A549 (cell line): Measurements from ENCODE around the gene ELP5. TPM values are rescaled to one million over a fixed set of nuclear protein-coding genes. Genes with fewer than 3 reads are reported as not detected.

Source experiments
- ATAC-seq, 2 experiments: fragments of 200-7000 bp in 1 of 2; fragments of >200 bp in 1 of 2; cut with Nextera tagmentation in 1 of 2; cut with Tn5 transposase in 1 of 2; 3 replicates each; pipeline versions ENCODE4 v1.8.0 to v1.9.1; 2018 to 2020; ENCODE audit warnings: mild to moderate bottlenecking in 1 of 2, moderate library complexity in 1 of 2
- CTCF ChIA-PET: fragments of 300-600 bp; sonication (Branson Sonifier 250); formaldehyde crosslinking; extraction: SDS; loops from one replicate; lab custom pipeline; 2021; ENCODE audit warnings: antibody characterized with exemption, inconsistent platforms; lab: Yijun Ruan, JAX
- POLR2A ChIA-PET: fragments of 350-600 bp; formaldehyde crosslinking; extraction: SDS; loops from one replicate; lab custom pipeline; 2021; ENCODE audit warnings: antibody characterized with exemption, inconsistent platforms; lab: Yijun Ruan, JAX
- DNase-seq, 2 experiments: peaks; one replicate each; pipeline versions ENCODE4 v3.0.0 to v3.0.0-alpha.2; 2011 to 2016; ENCODE audit warnings: low read depth in 1 of 2, low spot score in 1 of 2
- FAIRE-seq: peaks from 2 replicates; lab custom pipeline; 2011; peaks lifted over from hg19 to GRCh38; lab: Jason Lieb, UNC
- H3K27ac ChIP-seq, 2 experiments: fragments of >200 bp; sonication (Bioruptor Twin); formaldehyde crosslinking; 3 replicates each; pipeline ENCODE4 v1.5.1; 2016 to 2017
- H3K4me1 ChIP-seq: fragments of >200 bp; sonication (Bioruptor Twin); formaldehyde crosslinking; 3 replicates; pipeline ENCODE4 v1.6.1; 2016
- H3K4me2 ChIP-seq: fragments of >200 bp; sonication (Bioruptor Twin); formaldehyde crosslinking; 3 replicates; pipeline ENCODE4 v1.6.1; 2016
- H3K4me3 ChIP-seq: fragments of >200 bp; sonication (Bioruptor Twin); formaldehyde crosslinking; 3 replicates; pipeline ENCODE4 v1.5.1; 2016
- H3K9me3 ChIP-seq: fragments of >200 bp; sonication (Bioruptor Twin); formaldehyde crosslinking; 3 replicates; pipeline ENCODE4 v1.6.1; 2016
- ATOH8 ChIP-seq: fragments of 250-450 bp; sonication (Bioruptor Pico); IDR thresholded peaks from 2 replicates; pipeline ENCODE4 v1.5.0; 2020; ENCODE audit warnings: low read depth, mild to moderate bottlenecking, moderate library complexity
- BCL3 ChIP-seq: fragments of >200 bp; sonication (Bioruptor Twin); formaldehyde crosslinking; IDR thresholded peaks from 3 replicates; pipeline ENCODE4 v1.6.1; 2016
- CBX2 ChIP-seq: fragments of 200-600 bp; sonication (generic); IDR thresholded peaks from 2 replicates; pipeline ENCODE4 v1.6.1; 2016; ENCODE audit warnings: low read depth, mild to moderate bottlenecking, borderline replicate concordance
- CEBPB ChIP-seq, 2 experiments: fragments of >200 bp in 1 of 2; sonication (Bioruptor Twin) in 1 of 2; formaldehyde crosslinking in 1 of 2; IDR thresholded peaks; 2 replicates each; pipeline ENCODE4 v1.6.1; 2012 to 2016
- CTCF ChIP-seq: fragments of >200 bp; sonication (Bioruptor Twin); formaldehyde crosslinking; IDR thresholded peaks from 3 replicates; pipeline ENCODE4 v1.5.1; 2016
- E2F6 ChIP-seq: IDR thresholded peaks from 2 replicates; pipeline ENCODE4 v1.6.1; 2012; ENCODE audit warnings: low read depth, borderline replicate concordance
- EHF ChIP-seq: fragments of 250-450 bp; sonication (Bioruptor Pico); IDR thresholded peaks from 2 replicates; pipeline ENCODE4 v1.5.0; 2020; ENCODE audit warnings: mild to moderate bottlenecking
- EHMT2 ChIP-seq: fragments of 200-600 bp; sonication (generic); IDR thresholded peaks from 2 replicates; pipeline ENCODE4 v1.6.1; 2016; ENCODE audit warnings: antibody characterized with exemption, low read depth, mild to moderate bottlenecking, moderate library complexity
- ESRRA ChIP-seq: fragments of 150-350 bp; IDR thresholded peaks from 2 replicates; pipeline ENCODE4 v1.6.1; 2014; ENCODE audit warnings: mild to moderate bottlenecking, low read length, borderline replicate concordance
- FOSL2 ChIP-seq, 2 experiments: fragments of 450-650 bp in 1 of 2; fragments of >200 bp in 1 of 2; sonication (Bioruptor Twin) in 1 of 2; formaldehyde crosslinking; IDR thresholded peaks; 2 replicates each; pipeline versions ENCODE4 v1.5.0 to v1.6.1; 2016 to 2020; ENCODE audit warnings: mild to moderate bottlenecking in 1 of 2, moderate library complexity in 1 of 2
- HEYL ChIP-seq: fragments of 250-450 bp; sonication (Bioruptor Pico); IDR thresholded peaks from 2 replicates; pipeline ENCODE4 v1.8.0; 2021; ENCODE audit warnings: mild to moderate bottlenecking, moderate library complexity
- JUNB ChIP-seq: fragments of >200 bp; sonication (Bioruptor Twin); formaldehyde crosslinking; IDR thresholded peaks from 2 replicates; pipeline ENCODE4 v1.6.1; 2016
- MAFK ChIP-seq: fragments of 450-650 bp; IDR thresholded peaks from 2 replicates; pipeline ENCODE4 v1.6.1; 2014; ENCODE audit not compliant: partially characterized antibody
- MAX ChIP-seq: IDR thresholded peaks from 2 replicates; pipeline ENCODE4 v1.6.1; 2012
- MAZ ChIP-seq: fragments of 150-350 bp; IDR thresholded peaks from 2 replicates; pipeline ENCODE4 v1.6.1; 2014; ENCODE audit warnings: antibody characterized with exemption, low read depth, low read length, borderline replicate concordance
- NFE2L2 ChIP-seq: fragments of 150-350 bp; conservative IDR thresholded peaks from 2 replicates; pipeline ENCODE4 v1.6.1; 2014; ENCODE audit warnings: low read length
- NR3C1 ChIP-seq: fragments of >200 bp; sonication (Bioruptor Twin); formaldehyde crosslinking; IDR thresholded peaks from 3 replicates; pipeline ENCODE4 v1.6.1; 2017
- POLR2AphosphoS2 ChIP-seq: conservative IDR thresholded peaks from 2 replicates; pipeline ENCODE4 v1.6.1; 2012; ENCODE audit warnings: low read length, improper control_type of control experiment, inconsistent platforms
- REST ChIP-seq: fragments of 200-600 bp; sonication (generic); IDR thresholded peaks from 2 replicates; pipeline ENCODE4 v1.6.1; 2016; ENCODE audit warnings: antibody characterized with exemption, mild to moderate bottlenecking, moderate library complexity
- TFCP2L1 ChIP-seq: fragments of 250-450 bp; sonication (Bioruptor Pico); IDR thresholded peaks from 2 replicates; pipeline ENCODE4 v1.5.0; 2021; ENCODE audit warnings: mild to moderate bottlenecking
- ZC3H11A ChIP-seq: fragments of 450-650 bp; IDR thresholded peaks from 2 replicates; pipeline ENCODE4 v1.6.1; 2014; ENCODE audit warnings: antibody characterized with exemption, mild to moderate bottlenecking
- WGBS: methylation state at CpG from one replicate; pipeline ENCODE4 v1.1.6; 2017; ENCODE audit errors: missing lambda C conversion rate; 5-methylcytosine and 5-hydroxymethylcytosine counted together
- polyA plus RNA-seq, 4 experiments: library from polyadenylated mRNA; depleted of rRNA in 3 of 4; stranded (reverse); fragments of >200 nt; fragmentation: RNase III in 1 of 4; extraction: RNeasy Plus Mini Kit Qiagen cat#74134 plus additional on column Dnase treatment in 1 of 4; gene quantifications; 2 replicates in 3 of 4; 3 replicates in 1 of 4; pipeline ENCODE4 v1.2.3, GENCODE V29; 2011 to 2017
- TF ChIP-seq, protein P1 (sequence below): IDR thresholded peaks from 2 replicates; pipeline ENCODE4 v1.6.1; 2012
- TF ChIP-seq, protein P2 (sequence below): fragments of 450-650 bp; IDR thresholded peaks from 2 replicates; pipeline ENCODE4 v1.6.1; 2014; ENCODE audit warnings: antibody characterized with exemption

The ELP5 gene
- polyA plus RNA-seq, 2 of the 4 experiments (the other 2 are of a cell fraction), result 92.1 to 133 TPM

GRCh38 chr17:7215136-7215638, 36.8 kb upstream of the ELP5 start:
- peak; percentile 99 for FAIRE-seq

DNA sequence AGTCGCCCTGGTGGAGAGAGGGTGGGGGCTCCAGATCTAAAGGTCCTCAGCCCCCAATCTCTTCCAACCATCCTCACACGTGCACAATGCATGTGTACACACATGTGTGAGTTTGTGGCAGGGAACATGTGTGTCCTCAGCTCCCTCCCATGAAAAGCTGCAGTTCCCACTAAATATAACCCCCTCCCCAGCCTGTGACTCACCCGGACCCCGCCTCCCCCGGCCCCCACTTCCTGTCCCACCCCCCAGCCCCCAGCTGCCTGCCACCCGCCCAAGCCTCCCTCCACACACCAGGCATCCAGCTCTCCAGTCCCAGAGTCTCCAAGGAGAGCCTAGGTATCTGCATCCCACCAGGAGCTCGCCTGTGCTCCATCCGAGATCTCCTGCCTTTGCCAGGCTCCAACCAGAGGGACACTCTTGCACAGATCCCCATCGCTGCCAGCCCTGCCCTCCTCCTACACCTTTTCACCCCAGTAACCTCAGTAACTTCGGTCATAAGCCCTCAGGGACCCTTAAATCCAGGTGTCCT, 36.3 kb upstream of the ELP5 start:
- peak overlapping the region; percentile 96 for H3K4me2 ChIP-seq
- ATAC-seq (no peak), DNase-seq (peak in 1 of 2 experiments; percentile 41), FAIRE-seq (no peak)
- TF ChIP-seq HEYL (CRISPR knock-in tag) (no peak), BCL3 (no peak), TFCP2L1 (CRISPR knock-in tag) (no peak), FOSL2 (IDR thresholded peaks at IDR 0.05) (no peak), FOSL2 (CRISPR knock-in tag; IDR thresholded peaks at IDR 0.05) (no peak), CBX2 (no peak), NFE2L2 (no peak), EHF (CRISPR knock-in tag) (no peak), NR3C1 (no peak), ESRRA (no peak), REST (no peak), MAFK (no peak), ATOH8 (CRISPR knock-in tag) (no peak), POLR2AphosphoS2 (no peak), JUNB (no peak), ZC3H11A (no peak), EHMT2 (no peak), CTCF (no peak), E2F6 (no peak)
- TF ChIP-seq, protein P1, sequence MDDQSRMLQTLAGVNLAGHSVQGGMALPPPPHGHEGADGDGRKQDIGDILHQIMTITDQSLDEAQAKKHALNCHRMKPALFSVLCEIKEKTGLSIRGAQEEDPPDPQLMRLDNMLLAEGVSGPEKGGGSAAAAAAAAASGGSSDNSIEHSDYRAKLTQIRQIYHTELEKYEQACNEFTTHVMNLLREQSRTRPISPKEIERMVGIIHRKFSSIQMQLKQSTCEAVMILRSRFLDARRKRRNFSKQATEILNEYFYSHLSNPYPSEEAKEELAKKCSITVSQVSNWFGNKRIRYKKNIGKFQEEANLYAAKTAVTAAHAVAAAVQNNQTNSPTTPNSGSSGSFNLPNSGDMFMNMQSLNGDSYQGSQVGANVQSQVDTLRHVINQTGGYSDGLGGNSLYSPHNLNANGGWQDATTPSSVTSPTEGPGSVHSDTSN, result no peak
- POLR2A ChIA-PET, result interaction anchor here (1.1 to 1.2 kb wide), 2 partner anchors 8 to 32 kb away, joined by 3 to 4 read pairs; no protein-coding TSS in a partner anchor
- H3K4me3 ChIP-seq, result no peak overlapping the region
- 27% methylated on average over 6 of the region's 10 CpGs for WGBS
- H3K9me3 ChIP-seq, result no peaks in the 10 kb centered on the region
- CTCF ChIA-PET, result interaction anchor here (0.6 to 3.7 kb wide), 8 partner anchors 9 to 566 kb away, joined by 3 to 24 read pairs (median 6); partner anchors contain the start of genes PHF23 and SLC16A11
- peak overlapping the region in 1 of 2 experiments; percentile 98; a peak in 3 of 6 replicates for H3K27ac ChIP-seq
- H3K4me1 ChIP-seq, result peaks cover 46% of the 10 kb centered on the region

More at GRCh38 chr17:7215136-7215638, 36.8 kb upstream of the ELP5 start:
- WGBS, result 27% methylated on average over 9 of the region's 9 CpGs
- peak overlapping the region; percentile 47; the same call in 1 of the 3 replicates for H3K4me3 ChIP-seq
- ATAC-seq (no peak), DNase-seq (no peak)
- ChIA-PET CTCF (interaction anchor here (0.6 to 3.7 kb wide), 17 partner anchors 9 to 566 kb away, joined by 3 to 24 read pairs (median 5); partner anchors contain the start of genes PHF23 and SLC16A11), POLR2A (interaction anchor here (0.7 to 1.2 kb wide), 4 partner anchors 9 to 31 kb away, joined by 3 to 4 read pairs (median 3); partner anchors contain the start of gene DVL2)
- TF ChIP-seq EHF (CRISPR knock-in tag) (no peak), CEBPB (IDR thresholded peaks at IDR 0.05) (peak in 1 of 2 experiments; percentile 32; a peak in 1 of 4 replicates), MAZ (no peak; the same call in 1 of the 2 replicates), MAX (peak; percentile 19)
- TF ChIP-seq, protein P2, sequence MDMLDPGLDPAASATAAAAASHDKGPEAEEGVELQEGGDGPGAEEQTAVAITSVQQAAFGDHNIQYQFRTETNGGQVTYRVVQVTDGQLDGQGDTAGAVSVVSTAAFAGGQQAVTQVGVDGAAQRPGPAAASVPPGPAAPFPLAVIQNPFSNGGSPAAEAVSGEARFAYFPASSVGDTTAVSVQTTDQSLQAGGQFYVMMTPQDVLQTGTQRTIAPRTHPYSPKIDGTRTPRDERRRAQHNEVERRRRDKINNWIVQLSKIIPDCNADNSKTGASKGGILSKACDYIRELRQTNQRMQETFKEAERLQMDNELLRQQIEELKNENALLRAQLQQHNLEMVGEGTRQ, result no peak
- H3K9me3 ChIP-seq, result no peaks in the 10 kb centered on the region
- peak overlapping the region; percentile 96 for H3K4me2 ChIP-seq
- peak overlapping the region; percentile 8 to 98; a peak in 3 of 6 replicates for H3K27ac ChIP-seq
- peaks cover 43% of the 10 kb centered on the region for H3K4me1 ChIP-seq
